A172 (cell line): ENCODE results near the gene DIPK1A. TPM values are rescaled to one million over a fixed set of nuclear protein-coding genes. Genes with fewer than 3 reads are reported as not detected.
A peak's percentile ranks its signal among the peaks of the same experiment; 100 is the strongest.

Experiments used
- DNase-seq: peaks from one replicate; pipeline ENCODE4 v3.0.0-alpha.2; 2015; ENCODE audit warnings: low spot score
- total RNA-seq: library from RNA; depleted of rRNA; stranded (reverse); fragments of >200 nt; shearing (Covaris generic); gene quantifications from 2 replicates; pipeline ENCODE4 v1.2.3, GENCODE V29; 2014; rRNA removed

DIPK1A gene
- total RNA-seq, result 7.3 and 8.5 TPM in 2 replicates

DNA sequence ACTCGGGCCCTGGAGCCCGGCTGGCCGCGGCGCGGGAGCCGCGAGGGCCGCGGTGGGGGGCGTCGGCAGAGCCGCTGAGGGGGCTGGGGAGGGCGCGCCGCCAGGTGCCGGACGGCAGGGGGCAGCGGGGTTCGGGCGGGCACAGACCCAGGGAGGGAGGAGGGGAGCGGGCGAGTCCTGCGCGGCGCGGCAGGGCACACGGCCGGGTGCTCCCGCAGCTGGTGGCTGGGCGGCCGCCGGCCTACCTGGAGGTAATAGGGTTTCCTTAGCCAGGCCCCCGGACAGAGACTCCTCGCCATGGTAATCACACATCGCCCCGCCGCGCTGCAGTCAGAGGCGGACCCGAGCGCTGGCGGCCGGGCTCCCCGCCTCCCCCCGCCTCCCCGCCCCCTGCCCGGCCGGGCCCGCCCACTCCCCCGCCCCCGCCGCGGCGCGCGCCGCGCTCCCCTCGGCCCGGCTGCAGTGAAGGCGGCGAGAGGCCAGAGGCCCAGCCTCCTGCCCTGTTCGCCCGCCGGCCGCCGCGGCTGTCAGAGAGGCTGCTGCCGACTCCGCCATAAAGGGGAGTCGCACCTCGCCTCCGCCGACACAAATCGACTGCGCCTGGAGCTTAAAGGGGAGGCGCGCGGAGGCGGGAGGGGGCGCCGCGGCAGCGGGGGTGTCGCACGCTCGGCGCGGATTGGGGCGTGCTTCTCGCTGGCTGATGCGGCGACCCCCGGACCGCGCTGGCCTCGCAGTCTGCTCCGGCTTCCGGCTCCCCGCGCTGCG, at the start of gene DIPK1A:
Gene DIPK1A, minus strand, starts transcription at position 332 of the 765 bp plus-strand sequence. Its CDS starts 33 bp downstream, at position 299.
- peak; percentile 33 for DNase-seq

DNA sequence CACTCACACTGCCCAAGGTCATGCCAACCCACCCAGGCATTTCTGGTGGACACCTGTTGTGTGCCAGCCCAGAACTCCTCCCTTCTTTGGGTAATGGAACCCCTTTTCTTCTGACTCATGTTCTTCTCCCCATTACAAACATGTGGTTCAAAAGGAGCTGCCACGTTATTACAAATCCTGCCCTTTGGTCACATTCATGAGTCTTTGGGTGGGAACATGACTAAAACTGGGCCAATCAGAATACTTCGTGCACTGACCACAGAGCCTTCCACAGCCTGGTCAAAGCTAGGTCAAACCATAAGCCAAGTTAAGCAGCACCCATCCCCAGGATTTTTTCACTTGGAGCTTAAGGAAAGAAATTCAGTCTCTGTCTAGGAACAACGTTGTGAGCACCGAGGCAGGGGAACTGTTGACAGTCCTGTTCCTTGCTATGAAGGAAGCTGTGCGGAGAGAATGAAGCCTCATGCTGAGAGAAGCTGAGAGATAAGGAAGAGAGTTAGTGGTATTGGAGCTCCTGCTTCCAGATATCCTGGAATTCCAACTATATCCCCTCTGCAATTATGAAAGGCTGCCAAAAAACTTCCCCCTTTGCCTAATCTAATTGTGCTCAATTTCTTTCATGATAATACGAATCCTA, 46.8 kb upstream of the DIPK1A start:
- no peak for DNase-seq

DNA sequence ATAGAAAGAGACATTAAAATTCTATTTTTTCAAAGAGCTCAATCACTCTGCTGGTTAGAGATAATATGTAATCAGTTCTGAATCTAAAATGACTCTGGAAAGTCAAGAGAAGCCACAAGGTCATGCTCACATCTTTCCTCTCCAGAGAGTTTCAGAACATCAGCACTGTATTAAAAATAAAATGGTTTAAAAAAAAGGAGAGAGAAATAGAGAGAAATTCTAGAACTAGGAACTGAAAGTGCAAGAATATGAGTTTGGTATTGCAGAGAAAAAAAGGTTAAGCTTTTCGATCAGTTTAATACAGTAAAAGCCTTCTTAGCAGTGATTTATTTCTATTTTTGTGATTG, 44.0 kb upstream of the DIPK1A start:
- DNase-seq, result no peak

DNA sequence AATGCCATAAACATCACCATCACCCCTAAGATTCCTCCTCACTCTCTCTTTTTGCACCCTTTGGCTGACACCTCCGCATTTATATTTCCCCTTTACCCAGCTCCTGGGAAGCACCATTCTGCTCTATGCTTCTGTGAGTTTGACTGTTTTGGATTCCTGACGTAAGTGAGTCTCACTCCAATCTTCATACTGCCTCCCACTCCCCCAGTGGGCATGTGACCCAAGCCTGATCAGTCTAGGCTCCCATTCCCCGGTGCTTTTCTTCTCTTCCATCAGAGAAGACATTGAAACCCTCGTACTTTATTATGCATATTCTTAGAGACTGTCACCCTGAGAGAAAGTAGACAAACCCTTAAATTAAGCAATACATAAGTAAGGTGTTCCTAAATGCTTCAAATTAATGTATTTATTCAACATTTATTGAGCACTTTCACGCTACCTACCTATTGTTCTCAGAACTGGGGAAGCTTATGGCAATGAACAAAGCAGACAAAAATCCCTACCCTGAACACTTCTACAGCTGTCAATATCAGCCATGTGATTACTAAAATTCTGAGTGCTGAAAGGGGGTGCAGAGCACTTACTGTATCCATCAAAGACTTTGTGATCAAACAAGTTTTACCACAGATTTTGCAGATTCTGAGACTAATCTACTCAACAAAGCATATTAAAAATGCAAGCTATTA, 43.4 kb upstream of the DIPK1A start:
- DNase-seq, result no peak

DNA sequence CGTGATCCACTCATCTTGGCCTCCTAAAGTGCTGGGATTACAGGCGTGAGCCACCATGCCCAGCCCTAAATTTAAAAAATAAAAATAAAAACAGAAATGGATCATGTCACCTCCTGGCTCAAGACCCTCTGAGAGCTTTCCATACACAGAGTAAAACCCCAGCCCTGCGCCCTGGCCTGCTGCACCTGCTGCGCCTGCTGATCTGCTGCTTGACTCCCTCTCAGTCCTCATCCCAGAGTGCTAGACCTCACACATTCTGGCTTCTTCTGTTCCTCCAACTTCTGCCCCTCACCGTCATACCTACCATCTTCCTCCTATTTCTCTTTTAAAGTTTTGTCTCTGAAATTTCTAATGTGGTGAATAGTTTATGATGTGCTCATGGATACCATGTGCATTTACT, 42.7 kb upstream of the DIPK1A start:
- no peak for DNase-seq

DNA sequence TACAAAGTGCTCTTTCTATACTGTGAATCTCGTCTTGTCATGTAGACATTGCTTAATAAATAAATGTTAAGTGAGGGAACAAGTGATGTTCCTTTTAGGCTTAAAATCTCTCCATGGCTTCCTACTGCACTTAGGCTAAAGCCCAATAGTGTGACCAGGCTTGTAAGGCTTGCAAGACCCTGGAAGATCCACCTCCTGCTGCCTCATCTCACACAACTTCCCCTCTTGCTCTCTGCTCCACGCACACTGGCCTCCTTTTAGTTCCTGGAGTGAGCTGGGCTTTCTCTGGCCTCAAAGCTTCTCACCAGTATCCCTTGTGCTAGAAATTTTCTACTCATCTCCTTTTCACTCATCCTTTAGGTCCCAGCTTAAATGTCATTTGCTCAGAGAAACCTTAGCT, 41.5 kb upstream of the DIPK1A start:
- DNase-seq, result no peak

DNA sequence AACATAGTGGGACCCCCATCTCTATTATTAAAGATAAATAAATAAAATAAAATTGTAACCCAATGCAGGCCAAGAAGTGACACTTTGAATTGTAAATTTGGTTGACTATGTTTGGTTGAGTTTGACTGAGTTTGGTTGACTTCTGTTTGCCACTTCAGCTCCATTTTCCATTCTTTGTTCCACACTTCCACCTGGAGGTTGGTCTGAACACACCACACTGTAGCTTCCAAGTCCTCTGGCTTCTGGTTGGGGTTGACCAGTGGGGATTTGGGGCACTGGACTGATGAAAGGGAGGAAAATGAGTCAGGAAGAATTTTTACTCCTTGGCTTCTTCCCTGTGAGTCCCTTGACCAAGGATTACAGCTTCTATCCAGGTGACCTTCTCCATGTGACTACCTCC, 40.6 kb upstream of the DIPK1A start:
- DNase-seq, result no peak

DNA sequence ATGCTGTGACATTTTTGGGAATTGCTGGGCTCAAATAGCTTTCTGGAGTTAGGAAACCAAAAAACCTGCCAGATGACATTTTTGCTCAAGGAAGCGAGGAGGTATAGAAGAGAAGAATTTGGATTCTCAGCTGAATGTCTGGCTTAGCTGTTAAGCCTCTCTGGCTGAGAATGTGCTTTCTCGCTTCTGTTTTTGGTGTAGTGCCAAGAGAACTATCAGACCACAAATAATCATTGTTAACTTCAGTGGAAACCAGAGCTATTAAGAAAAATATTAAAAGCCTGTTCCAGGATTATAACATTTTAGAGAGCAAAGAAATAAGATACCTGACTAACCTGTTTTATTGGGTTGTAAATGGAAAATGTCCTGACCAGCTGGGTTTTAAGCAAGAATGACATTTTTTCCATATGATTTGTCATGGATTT, 39.5 kb upstream of the DIPK1A start:
- no peak for DNase-seq

DNA sequence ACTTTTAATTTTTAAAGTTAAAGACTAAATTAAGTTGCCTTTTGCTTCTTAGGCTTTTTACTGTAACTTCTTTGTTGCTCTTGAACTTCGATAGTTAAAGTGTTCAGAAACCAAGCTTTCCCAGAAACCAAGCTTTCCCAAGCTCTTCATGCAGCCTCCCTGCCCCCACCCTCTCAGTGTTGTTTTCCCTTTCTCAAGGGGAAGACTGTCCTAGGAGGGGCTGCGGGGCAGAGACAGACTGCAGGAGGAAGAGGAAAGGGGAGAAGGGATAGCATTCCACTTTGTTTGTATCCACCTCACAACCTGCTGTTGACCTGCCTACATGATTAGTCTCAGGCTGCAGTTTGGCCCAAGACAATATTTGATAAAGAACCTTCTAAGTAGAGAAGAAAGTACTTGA, 39.0 kb upstream of the DIPK1A start:
- DNase-seq, result no peak

DNA sequence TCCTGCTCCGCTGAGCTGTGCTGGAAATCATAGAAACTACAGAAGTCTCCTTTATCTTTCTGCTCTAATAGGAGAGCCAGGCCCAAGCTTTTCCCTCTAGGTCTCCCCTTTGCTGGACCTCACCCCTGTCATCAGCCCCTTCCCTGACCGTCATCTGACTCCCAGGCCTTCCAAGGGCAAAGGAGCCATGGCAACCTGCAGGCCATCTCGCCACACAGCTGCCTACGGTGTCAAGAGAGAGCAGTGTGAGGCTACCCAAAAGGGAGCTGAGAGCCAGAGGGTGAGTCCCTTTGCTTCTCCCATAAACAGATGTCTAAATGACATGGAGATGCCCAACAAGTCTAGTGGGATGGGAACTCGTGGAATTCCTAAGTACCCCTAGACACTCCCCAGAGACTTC, 37.6 kb upstream of the DIPK1A start:
- DNase-seq, result no peak

DNA sequence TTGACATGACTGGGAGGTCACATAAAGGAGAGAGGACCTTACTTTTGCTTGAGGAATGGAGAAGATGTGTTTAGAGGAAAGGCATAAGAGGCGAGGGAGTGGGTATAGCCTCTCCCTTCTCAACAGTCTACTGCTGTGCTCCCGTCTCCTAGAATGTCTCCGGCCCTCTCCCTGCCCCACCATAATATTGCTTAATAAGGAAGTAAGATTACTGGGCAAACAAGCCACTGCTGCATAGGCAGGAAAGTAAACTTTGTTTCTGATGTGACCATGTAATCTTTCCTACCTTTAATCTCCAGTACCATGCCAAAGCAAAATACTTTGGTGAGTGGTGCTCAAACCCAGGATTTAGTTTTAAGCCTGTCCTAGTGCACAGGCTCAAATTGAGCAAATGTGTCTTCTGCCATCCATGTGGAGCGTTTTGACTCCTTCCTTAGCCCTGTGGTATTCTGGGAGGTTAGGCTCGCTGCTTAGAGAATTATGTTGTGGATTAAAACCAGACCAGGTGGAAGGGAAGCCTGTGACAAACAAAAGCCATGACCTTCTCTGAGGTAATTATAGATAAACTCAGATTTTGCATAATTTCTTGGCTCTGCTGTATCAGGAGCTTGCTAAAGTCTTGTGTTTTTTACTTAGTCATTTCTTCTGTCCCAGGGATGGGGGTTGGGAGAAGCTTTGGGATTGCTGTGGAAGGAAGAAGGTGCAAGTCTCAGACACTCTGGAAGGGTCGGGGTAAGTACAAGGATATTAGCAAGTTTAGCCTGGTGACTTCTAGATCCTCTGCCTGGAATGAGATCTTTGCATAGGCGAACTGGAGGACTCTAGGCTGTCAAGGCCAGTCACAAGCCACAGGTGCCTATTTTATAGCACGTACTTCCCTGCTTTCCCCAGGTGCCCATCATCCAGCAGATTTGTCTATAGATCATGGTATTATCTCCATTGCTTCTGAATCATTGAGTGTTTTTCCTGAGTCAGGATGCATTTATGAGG, 34.5 kb upstream of the DIPK1A start:
- DNase-seq, result no peak

DNA sequence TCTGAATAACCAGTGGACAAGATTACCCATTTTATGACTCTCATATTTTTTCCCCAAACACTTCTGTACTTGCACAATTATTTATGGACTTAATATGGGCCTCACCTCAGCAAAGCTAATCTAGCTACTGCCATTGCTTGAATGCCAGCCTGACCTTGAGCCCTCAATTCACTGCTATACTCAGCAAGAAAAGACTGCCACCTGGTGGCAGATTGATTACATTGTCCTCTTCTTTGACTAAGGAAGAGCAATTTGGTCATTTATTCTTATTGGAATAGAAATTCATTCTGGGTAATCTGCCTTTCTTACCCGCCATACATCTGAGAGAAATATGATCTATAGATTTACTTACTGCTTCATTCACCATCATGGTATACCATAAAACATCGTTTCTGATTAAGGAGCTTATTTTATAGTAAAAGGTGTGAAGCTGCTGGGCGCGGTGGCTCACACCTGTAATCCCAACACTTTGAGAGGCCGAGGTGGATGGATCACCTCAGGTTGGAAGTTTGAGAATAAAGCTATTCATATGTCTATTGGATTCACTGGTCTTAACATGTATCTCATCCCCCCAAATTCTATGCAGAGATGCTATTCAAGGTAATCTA, 32.9 kb upstream of the DIPK1A start:
- DNase-seq, result peak; percentile 59

DNA sequence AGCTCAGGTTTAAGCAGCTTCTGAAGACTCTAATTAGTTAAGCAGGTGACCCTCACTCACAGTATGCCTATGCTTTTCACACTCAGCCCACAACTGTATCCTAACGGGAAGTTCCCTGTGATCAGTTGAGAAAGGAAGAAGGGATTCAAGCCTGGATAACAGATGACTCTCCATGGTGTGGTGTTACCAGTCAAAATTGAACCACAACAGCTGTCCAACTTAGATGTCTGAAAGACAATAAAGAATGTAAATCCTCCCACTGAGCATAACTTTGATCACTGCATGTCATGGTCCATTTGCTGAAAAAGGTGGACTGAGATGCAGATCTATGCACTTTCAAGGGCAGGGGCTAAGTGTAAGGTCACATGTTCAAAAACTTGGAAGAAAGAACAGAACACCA, 32.3 kb upstream of the DIPK1A start:
- no peak for DNase-seq

DNA sequence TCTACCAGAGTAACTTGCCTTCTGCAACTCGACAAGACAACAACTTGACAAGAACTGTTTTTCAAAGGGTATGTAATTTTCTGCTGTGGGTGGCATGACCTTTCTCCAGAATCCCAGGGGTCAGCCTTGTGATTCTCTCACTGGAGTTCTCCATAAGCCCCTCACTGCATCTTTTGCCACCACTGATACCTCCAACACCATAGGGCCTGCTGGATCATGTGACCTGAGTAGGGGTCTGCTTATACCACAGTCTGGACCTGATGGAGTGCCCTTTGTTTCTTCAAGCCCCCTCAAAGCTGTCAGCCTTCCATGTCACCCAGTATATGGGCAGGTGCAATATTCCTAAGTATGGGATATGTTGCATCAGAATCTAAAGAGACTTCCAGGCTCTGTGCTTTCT, 31.6 kb upstream of the DIPK1A start:
- no peak for DNase-seq

DNA sequence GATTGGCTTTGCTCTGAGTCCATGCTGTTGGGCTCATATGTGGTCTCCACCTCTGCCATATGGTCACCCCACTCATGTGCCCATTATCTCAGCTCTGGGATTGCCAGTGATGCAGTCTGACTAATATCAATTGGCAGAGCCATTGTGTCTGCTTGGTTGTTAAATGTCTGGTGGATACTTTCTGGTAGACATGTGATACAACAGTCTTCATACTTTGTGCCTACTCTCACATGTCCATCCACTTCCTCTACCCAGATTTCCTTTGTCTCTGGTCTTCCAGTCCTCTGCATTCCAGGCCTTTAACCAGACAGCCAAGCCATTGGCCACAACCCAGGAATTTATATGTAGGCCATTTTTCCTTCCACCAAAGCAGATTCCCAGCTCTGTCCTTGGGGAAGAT, 30.8 kb upstream of the DIPK1A start:
- no peak for DNase-seq

DNA sequence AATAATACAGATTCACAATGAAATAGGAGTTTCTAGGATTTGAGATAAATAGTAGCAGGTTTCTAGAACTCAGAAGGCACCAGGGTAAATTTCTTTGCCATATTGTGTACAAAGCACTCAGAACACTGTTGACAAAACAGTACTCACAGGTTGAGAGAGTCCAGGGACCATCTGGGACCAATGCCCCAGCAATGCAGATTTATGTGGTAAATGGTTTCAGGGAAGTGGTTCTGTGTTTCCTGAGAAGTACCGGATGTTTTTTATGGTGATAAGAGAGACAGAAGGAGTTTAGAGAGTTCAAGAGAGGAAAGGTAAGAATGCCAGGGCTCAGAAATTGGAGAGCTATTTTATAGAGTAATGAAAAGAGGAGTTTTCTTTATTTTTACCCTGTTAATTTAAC, 29.6 kb upstream of the DIPK1A start:
- no peak for DNase-seq

DNA sequence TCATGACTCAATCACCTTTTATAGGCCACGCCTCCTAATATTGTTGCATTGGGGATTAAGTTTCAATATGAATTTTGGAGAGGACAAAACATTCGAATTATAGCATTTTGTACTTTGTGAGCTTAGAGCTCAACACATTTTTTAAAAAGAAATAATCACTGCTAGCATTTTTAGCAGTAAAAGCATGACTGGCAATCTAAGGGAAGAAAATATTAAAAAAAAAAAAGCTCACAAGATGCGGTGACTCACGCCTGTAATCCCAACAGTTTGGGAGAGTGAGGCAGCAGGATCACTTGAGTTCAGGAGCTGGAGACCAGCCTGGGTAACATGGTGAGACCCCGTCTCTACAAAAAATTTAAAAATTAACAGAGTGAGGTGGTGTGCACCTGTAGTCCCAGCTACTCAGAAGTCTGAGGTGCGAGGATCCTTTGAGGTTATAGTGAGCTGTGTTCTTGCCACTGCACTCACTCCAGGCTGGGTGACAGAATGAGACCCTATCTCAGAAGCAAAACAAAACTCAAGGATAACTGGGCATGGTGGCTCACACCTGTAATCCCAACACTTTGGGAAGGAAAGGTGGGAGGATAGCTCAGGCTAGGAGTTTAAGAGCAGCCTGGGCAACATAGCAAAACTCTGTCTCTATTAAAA, 28.8 kb upstream of the DIPK1A start:
- no peak for DNase-seq

DNA sequence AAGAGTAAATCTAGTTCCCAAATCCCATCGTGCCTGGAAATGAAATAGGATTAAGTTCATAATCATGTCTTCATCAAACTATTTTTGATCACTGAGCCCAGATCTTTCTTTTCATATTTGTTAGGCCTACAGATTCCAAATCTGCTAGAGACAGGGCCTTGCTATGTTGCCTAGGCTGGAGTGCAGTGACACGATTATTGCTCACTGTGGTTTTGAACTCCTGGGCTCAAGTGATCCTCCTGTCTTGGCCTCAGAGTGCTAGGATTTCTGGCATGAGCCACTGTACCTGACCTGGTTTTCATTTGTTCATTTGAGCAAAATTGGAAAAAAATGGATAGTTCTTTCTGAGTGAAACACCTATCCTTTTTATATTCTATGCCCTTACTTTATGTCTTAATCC, 28.0 kb upstream of the DIPK1A start:
- DNase-seq, result no peak

DNA sequence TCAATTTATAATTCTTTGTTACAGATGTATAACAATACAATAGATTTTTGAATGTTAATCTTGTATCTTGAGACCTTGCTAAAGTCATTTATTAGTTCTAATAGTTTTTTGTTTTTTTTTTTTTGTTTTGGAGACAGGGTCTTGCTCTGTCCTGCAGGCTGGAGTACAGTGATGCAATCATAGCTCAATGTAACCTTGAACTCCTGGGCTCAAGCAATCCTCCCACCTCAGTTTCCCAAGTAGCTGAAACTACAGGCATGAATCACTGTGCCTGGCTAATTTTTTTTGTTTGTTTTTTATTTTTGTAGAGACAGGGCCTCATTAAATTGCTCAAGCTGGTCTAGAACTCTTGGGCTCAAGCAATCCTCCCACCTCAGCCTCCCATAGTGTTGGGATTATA, 26.2 kb upstream of the DIPK1A start:
- no peak for DNase-seq

DNA sequence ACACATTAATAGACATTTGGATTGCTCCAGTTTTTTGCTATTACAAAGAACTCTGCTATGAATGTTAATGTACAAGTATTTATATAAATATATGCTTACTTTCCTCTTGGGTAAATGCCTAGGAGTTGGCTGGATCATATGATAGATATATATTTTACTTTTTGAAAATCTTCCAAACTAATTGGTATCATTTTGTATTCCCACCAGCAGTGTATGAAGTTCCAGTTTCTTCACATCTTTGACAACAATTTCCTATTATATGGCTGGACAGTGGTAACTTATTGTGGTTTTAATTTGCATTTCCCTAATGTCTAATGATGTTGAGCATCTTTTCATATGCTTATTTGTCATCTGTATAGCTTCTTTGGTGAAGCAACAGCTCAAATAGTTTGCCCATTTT, 23.8 kb upstream of the DIPK1A start:
- no peak for DNase-seq
